ENCODE data around the gene KDM4B.
"Not testable (repeated sequence)": the region's sequence is repeated elsewhere in the genome, so short reads cannot be mapped to it uniquely, and the experiment has no call there.

The KDM4B gene

DNA sequence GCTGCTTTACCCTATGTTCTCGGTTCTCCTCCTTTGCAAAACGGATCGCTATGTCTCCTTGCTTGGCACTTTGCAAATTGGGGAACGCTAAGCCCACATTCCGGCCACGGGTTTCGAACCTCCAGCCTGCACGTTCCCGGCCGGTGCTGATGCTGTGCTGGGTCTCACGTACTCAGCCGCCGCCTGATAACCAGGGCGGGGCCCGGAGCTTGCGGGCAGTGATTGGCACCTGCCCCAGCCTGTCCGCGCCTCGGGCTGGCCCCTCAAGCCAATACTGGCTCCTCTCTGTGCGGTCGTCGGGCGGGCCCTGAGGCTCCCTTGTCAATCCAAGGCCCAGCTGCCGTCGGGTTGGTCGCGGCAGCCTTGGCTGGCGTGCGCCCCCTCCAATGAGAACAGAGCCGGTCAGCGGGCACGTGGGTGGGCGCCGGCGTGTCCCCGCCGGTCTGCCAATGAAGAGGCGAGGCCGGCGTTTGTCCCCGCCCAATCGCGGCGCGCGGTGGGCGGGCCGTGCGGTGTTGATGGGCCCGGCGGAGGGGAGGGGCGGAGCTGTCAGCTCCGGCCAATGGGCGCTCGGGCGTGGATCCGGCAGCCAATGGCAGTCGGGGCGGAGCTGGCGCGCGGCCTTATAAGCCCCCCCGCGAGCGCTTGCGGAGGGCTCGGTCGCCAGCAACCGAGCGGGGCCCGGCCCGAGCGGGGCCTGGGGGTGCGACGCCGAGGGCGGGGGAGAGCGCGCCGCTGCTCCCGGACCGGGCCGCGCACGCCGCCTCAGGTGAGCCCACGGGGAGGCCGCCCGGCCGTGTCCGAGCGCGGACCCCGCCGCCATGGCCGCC, at the start of gene KDM4B:
Gene KDM4B, plus strand, starts transcription at position 652 of the 830 bp plus-strand sequence. CDS start 63,778 bp downstream, outside the sequence.
- peak; percentile 79 for DNase-seq

DNA sequence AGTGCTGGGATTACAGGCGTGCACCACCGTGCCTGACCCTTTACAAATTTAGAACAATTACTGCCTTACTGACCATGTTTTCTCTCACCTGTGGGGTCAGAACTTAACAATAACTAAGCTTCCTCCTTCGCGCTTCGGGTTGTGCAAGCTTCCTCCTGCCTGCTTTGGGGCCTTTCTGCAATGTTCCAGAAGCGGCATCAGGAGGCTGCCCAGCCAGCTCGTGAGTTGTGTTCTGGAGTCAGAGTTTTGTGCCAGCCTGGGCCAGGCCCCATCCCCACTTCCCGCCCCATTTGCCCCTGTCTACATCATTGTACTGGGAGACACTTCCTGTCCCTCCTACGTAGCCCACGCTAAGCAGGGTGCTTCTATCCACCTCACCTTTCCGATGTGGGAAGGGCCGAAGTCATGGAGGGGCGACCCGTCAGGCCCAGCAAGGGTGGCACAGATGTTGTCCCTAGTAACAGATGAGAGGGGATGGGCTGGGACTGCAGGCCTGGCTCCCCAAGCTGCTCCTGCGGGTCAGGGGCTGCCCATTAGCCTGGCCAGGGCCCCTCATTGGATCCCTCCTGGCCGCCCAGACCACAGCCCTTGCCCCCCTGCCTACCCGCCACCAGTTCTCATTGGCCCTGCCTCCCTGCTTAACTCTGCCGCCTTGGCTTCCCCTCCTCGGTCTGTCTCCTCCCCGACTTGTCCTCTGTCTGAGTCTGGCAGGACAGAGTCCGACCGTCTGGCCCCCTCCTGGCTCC, 46.2 kb upstream of the KDM4B start:
- DNase-seq: no peak

DNA sequence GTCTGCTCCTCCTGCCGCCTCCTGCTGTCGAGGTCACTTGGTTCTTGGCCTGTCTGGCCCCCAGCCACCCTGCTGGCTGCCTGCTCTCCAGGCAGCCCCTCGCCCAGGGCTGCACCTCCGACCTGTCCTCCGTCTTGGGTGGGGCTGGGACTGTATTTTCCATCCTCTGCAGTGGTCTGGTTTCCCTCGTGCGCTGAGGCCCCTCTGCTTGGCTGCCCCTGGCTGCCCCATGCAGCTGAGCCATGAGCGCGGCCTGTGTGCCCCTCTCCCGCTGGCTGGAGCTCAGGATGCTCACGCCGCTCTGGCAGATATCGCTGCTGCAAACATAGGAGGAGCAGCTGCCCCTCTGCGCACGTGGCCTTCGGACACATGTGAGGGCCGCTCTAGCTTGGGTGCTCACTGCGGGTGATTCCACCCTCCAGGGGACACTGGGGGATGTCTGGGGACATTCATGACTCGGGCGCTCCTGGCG, 45.6 kb upstream of the KDM4B start:
- DNase-seq: no peak

DNA sequence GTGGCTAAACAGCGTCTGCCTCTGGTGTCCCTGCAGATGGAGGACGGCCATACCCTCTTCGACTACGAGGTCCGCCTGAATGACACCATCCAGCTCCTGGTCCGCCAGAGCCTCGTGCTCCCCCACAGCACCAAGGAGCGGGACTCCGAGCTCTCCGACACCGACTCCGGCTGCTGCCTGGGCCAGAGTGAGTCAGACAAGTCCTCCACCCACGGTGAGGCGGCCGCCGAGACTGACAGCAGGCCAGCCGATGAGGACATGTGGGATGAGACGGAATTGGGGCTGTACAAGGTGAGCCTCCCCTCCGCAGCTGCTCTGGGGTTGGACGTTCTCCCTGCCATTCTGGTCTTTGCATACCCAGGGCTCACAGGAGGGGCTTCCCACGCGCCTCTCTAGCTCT, 39.7 kb upstream of the KDM4B start:
- no peak for DNase-seq

DNA sequence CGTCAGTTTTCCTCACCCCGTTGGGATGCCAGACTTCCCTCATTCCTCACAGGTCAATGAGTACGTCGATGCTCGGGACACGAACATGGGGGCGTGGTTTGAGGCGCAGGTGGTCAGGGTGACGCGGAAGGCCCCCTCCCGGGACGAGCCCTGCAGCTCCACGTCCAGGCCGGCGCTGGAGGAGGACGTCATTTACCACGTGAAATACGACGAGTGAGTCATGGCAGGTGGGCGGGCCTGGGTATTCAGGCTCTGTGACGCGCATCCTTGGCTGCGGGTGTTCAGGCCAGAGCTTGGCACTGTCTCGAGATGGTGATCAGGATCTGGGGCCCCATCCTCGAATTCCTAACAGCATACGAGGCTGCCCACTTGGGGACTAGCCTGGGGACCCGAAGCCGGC, 38.2 kb upstream of the KDM4B start:
- DNase-seq: no peak

DNA sequence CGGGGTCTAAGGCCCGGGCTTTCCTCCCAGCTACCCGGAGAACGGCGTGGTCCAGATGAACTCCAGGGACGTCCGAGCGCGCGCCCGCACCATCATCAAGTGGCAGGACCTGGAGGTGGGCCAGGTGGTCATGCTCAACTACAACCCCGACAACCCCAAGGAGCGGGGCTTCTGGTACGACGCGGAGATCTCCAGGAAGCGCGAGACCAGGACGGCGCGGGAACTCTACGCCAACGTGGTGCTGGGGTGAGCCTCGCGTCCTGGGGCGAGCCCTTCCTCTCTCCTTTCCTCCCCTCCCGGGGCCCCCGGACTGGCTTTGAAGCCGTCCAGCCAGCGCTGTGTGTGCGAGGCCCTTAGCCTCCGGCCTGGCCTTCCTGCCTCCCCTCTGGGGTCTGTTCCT, 36.2 kb upstream of the KDM4B start:
- DNase-seq: no peak

DNA sequence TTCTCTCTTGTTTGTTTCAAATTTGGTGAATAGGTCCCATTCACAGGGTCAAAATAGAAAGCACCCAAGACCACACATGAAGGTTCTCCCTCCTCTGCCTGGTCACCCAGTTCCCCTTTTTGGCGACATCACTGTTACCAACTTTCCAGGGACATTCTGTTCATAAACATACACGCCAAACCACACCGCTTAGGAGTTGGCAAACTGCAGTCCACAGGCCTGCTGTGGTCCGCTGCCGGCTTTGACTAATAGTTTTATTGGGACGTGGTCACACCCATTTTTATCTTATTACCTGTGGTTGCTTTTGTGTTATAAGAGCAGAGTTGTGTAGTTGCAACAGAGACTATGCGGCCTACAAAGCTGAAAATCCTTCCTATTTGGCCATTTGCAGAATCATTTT, 35.4 kb upstream of the KDM4B start:
- DNase-seq: no peak

DNA sequence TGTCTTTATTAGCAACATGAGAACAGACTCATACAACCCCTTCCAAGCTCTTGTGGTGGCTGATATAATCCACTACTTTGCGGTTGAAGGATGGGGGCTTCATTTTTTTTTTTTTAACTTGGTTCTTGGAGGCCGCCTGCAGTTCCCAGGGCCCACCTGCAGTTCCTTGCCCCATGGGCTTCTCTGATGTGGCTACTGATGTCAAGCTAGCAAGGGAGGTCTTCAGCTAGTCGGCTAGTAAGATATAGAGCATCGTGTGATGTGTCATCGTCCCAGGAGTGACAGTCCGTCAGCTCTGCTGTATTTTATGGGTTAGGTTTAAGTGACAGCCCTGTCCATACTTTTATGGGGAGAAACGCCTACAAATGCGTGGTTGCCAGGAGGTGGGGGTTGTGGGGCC, 33.5 kb upstream of the KDM4B start:
- DNase-seq: no peak

DNA sequence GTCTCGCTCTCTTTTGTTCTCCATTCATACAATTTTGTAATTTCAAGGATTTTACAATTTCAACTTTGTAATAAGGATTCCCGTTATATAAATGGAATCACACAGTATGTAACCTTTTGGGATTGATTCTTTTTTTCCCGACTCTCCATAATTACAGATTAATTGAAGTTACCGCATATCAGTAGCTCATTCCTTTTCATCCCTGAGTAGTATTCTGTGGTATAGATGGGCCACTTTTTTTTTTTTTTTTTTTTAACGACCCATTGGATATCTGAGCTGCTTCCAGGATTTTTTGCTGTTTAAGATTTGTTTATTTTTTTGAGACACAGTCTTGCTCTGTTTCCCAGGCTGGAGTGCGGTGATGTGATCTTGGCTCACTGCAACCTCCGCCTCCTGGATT, 31.9 kb upstream of the KDM4B start:
- DNase-seq: no peak

DNA sequence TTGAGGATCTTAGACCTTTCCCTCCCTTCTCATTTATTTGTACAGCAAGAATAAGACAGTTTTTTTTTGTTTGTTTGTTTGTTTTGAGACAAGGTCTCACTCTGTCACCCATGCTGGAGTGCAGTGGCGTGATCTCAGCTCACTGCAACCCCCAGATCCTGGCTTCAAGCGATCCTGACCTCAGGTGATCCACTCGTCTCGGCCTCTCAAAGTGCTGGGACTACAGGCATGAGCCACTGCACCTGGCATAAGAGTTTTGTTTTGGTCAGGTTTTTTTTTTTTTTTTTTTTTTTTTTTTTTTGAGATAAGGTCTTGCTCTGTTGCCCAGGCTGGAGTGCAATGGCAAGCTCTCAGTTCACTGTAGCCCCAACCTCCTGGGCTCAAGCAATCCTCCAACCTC, 30.5 kb upstream of the KDM4B start:
- not testable (repeated sequence) for DNase-seq

DNA sequence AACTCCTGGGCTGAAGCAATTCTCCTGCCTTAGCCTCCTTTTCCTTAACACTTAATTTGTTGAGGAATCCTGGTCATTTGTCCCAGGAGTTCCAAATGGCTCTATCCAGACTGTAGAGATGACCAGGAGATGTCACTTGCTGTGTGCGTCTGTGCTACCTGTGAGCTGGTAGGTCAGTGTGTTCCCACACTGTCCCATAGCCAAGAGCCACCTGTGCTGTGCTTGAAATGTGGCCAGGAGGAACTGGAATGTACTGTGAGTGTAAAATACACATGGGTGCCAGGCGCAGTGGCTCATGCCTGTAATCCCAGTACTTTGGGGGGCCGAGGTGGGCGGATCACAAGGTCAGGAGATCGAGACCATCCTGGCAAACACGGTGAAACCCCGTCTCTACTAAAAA, 29.4 kb upstream of the KDM4B start:
- no peak for DNase-seq

DNA sequence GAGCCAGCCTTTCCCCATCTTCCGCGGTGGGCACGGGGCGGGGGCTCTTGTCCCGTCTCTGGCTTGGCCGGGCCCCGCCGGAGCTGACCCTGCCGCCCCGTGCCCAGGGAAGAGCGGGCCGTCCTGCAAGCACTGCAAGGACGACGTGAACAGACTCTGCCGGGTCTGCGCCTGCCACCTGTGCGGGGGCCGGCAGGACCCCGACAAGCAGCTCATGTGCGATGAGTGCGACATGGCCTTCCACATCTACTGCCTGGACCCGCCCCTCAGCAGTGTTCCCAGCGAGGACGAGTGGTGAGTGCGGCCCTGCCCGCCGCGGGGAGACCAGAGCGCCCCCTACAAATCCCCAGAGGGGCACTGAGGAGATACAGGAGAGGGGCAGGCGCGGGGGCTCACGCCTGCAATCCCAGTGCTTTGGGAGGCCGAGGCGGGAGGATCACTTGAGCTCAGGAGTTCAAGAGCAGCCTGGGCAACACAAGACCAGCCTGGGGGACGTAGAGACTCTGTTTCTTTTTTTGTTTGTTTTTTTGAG, 27.2 kb upstream of the KDM4B start:
- DNase-seq: not testable (repeated sequence)

DNA sequence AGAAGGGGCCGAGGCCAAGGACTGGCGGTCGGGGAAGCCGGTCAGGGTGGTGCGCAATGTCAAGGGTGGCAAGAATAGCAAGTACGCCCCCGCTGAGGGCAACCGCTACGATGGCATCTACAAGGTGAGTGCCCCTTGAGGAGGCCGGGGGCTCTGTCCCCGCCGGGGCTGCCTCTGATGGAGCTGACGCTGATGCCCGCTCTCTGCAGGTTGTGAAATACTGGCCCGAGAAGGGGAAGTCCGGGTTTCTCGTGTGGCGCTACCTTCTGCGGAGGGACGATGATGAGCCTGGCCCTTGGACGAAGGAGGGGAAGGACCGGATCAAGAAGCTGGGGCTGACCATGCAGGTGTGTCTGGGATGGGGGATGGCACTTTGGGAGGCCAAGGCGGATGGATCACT, 18.3 kb upstream of the KDM4B start:
- DNase-seq: not testable (repeated sequence)

DNA sequence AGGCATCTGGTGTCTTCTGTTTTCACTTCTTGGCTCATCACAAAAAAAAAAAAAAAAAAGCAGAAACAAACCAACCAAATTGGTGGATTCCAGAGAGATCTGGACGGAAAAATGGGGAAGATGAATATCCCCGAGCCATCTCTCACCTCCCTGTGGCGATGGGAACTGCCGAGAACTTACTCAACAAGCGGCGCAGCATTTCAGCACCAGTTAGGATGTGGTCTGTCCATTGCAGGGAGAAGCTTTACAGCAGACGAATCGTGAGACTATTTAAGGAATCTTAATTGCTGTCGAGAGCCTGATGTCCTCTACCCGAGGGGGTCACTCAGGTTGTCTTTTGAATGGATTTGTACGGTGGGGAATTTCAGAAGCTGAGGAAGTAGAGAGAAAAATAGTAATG, 17.3 kb upstream of the KDM4B start:
- no peak for DNase-seq

DNA sequence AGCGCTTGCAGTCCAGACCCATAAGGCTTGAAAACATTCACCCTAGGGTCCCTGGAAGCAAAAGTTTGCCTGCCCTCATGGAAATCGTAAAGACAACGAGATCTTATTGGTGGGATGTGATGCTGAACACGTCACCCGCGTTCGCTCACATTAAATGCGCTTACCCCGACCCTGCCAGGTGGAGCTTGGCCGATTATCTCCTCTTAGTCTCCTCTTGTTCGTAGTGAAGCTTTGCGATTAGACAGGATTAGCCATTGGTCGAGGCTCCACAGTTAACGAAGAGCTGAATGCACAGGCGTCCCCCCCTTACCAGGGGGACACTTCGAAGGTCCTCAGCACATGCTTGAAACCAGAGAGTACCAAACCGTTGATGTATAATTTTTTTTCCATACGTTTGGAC, 16.0 kb upstream of the KDM4B start:
- no peak for DNase-seq

DNA sequence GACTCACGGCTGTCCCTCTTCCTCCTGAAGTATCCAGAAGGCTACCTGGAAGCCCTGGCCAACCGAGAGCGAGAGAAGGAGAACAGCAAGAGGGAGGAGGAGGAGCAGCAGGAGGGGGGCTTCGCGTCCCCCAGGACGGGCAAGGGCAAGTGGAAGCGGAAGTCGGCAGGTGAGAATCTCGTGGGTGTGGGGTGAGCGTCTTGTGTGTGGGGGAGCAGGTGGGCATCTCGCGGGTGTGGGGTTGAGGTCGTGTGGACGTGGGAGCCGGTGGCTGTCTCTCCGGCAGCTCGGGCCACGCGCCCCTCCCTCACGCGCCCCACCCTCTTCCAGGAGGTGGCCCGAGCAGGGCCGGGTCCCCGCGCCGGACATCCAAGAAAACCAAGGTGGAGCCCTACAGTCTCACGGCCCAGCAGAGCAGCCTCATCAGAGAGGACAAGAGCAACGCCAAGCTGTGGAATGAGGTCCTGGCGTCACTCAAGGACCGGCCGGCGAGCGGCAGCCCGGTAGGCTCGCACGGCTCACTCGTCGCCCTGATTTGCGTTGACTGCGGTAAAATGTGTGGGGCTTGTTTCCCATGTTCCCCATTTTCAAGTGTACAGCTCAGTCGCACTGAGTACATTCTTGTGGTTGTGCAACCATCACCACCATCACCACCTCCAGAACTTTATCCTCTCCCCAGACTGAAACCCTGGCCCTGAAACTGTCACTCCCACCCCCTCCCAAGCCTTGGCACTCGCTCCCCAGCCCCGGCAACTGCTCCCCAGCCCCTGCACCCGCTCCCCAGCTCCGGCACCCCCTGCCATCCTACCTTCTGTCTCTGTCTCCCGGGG, 14.4 kb upstream of the KDM4B start:
- DNase-seq: not testable (repeated sequence)

DNA sequence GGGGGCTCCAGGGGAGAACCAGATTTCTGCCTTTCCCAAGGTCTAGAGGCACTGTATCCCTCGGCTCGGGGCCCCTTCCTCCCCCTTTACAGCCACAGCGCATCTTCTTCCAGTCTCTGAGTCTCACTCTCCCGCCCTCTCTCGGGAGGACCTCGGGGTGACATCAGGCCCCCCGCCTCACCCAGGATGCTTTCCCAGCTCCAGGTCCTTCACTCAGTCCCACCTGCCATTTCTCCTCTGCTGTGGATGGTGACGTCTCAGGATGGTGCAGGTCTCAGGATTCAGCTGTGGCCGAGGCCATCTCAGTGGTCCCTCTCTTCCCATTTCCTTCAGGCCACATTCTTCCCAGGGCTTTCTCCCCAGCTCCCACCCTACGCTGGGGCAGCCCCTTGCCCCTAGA, 13.6 kb upstream of the KDM4B start:
- DNase-seq: no peak

DNA sequence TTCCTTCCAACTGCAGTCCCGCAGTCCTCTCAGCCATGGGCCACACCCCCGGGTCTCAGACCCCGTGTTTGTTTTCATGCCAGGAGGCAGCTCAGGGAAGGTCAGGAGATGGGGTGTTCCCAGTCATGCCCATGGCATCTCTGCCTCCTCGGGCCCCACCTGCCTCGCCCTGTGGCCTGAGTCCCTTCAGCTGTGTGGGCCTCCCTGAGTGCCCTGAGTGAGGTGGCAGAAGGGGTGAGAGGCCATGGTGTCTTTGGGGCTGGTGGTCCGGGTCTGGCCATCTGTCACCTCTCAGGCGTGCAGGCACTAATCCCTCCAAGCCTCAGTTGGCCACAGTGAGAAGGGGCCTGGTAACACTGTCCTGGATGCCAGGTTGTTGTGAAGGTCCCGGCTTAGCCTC, 10.9 kb upstream of the KDM4B start:
- DNase-seq: no peak

DNA sequence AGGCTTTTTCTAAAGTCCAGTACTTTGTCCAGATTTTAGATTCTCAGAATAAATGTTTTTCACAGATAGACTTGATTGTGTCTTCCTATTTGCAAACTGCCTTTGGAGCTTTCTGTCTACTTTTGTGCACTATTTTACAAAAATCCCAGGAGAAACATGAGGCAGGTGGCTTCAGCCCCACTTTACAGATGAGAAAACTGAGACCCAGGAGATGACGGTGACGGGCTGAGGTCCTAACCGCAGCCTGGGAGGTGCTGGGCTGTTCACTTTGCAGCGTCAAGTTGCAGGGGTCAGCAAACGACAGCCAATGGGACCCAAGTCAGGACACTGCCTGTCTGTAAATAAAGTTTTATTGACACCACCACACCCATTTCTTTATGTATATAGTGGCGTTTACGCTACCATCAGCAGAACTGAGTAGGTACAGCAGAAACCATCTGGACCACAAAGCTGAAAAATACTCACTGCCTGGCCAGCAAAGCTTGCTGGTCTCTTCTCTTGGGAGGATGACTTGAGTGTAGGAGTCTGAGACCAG, 6.8 kb upstream of the KDM4B start:
- no peak for DNase-seq

DNA sequence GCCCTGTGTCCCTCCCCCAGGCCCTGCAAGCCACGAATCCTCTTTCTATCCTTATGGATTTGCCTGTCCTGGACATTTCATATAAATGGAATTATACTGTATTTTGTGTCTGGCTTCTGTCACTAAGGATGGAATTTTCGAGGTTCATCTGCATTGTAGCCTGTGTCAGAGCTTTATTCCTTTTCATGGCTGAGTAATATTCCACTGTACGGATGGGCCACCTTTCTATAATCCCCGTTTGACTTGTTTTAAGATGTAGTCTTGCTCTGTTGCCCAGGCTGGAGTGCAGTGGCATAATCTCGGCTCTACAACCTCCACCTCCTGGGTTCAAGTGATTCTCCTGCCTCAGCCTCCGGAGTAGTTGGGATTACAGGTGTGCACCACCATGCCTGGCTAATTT, 3.9 kb upstream of the KDM4B start:
- no peak for DNase-seq

DNA sequence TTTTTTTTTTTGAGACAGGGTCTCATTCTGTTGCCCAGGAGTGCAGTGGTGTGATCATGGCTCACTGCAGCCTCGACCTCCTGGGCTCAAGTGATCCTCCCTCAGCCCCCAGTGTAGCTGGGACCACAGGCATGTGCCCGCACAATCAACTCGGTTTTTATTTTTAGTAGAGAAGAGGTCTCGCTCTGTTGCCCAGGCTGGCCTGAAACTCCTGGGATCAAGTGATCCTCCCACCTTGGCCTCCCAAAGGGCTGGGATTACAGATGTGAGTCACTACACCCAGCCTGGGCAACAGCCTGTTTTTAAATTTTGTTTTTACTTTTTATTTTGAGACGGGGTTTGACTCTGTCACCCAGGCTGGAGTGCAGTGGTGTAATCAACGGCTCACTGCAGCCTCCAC, 2.3 kb upstream of the KDM4B start:
- no peak for DNase-seq

DNA sequence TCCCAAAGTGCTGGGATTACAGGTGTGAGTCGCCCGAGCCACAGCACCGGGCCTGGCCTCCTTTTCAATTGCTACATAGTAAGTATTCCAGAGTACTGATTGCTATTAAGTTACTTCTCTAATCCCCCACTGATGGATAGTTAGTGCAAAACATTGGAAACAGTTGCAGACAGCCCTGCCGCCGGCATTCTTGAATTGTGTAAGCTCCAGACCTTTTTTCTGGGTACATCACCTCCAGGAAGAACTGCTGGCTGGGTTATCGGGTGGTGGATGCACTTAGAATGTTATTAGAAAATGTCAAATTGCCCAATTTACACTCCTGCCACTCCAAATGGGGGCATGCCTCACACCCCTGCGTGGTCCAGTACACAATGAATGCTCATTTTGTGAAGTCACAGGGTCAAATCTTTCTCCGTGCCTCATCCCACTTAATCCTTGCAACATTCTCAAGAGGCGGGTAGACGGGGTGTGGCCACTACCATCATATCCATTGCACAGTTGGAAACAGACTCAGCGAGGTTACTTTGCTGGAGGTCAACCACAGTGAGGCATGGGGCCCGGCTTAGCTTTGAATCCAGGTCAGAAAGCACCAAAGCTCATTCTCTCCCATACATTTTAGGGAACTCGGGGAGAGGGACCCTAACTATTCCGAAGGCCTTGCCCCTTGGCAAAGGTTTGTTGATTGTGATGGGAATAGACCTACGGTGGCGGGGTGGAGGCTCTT, 1.0 kb upstream of the KDM4B start:
- DNase-seq: no peak

Measured in SIG-M5 (cell line).